Iris pigment epithelial cell (primary cell): ENCODE data around the gene GLB1L3.

Experiments used
- DNase-seq: peaks from one replicate; pipeline ENCODE4 v3.0.0-alpha.2; 2011; ENCODE audit warnings: low read depth

GLB1L3 gene, protein sequence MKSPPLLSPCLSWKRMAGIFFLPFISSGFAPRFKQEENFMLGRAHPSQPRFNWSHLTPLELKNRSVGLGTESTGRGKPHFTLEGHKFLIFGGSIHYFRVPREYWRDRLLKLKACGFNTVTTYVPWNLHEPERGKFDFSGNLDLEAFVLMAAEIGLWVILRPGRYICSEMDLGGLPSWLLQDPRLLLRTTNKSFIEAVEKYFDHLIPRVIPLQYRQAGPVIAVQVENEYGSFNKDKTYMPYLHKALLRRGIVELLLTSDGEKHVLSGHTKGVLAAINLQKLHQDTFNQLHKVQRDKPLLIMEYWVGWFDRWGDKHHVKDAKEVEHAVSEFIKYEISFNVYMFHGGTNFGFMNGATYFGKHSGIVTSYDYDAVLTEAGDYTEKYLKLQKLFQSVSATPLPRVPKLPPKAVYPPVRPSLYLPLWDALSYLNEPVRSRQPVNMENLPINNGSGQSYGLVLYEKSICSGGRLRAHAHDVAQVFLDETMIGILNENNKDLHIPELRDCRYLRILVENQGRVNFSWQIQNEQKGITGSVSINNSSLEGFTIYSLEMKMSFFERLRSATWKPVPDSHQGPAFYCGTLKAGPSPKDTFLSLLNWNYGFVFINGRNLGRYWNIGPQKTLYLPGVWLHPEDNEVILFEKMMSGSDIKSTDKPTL

DNA sequence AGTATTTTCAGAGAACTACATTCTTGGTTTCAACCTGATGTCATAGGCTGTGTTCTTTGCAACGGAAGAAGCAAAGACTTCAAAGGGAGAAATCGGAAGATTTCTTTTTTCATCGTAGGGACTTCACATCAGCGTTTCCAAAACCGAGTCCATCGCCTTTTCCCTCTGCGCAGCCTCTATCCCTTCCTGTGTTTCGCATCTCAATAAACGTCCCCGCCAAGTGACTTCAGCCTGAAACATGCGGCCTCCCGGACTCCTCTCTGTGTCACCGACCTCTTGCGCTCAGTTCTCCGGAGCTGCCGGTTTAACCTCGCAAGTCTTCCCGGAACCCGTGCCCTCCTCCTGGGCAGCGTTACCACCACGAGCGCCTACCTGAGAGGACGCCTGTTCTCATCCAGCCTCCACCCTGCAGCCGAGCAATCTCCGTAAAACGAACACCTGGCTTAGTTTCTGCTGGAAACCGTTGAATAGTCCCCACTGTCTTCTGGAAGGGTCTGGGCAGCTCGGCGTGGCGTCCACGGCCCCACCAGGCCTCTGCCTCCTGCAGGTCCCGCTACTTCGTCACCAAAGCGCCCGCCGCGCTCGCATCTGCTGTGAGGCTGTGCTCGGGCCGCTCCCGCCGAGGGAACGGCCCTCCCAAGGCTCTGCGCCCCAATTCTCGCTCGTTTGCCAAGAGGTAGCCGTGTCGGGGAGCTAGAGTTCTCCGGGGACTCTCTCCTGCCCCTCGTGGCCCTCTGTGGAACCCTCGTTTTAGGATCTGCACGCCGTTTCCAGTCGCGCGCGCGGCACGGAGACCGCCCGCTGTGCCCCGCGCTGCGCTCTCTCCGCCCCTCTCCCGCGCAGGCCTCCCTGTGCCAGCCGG lies at the start of gene GLB1L3:
GLB1L3 (plus strand) TSS at position 846 of the 862 bp plus-strand sequence. CDS start 362 bp downstream, outside the sequence.
- DNase-seq, result peak; percentile 22

DNA sequence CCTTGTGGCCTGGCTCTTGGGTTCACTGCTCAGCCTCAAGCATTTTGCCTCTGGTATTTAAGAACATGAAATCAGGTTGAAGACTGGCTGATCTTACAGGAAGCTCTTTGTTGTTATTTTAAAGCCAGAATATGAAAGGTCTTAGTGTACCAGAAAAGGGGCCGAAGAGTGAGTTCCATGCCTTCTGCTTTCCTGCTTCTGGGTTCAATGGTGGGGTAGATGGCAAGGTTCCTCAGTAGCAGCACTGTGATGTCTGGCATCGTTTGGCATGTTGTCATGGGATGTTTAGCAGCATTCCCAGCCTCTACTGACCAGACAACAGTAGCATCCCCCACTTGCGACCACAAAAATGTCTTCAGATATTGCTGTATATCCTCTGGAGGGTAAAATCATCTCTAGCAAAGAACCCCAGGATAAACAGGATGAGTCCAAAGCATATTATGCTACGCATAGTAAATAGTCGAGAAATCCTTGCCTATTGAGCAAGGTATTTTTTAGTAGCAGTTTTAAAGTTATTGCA lies 49.3 kb upstream of the GLB1L3 start:
- peak; percentile 60 for DNase-seq

DNA sequence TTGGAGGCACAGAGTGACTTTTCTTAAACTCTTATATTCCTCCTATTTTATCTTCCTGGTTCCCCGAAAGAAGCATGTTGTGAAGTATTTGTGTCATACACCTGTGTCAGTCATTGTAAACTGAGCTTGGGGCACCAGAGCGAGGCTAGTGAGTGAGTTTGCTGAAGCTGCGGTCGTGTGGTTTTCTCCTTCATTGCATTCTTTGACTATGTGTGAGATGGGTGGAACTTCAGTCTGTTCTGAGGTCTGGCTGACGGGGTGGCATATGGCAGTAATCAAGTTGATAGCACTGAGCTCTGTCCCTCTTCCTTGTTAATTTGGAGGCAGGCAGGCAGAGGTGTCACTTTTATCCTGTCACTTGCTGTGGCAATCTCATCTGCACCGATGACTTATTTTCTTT lies 47.6 kb upstream of the GLB1L3 start:
- DNase-seq, result no peak

DNA sequence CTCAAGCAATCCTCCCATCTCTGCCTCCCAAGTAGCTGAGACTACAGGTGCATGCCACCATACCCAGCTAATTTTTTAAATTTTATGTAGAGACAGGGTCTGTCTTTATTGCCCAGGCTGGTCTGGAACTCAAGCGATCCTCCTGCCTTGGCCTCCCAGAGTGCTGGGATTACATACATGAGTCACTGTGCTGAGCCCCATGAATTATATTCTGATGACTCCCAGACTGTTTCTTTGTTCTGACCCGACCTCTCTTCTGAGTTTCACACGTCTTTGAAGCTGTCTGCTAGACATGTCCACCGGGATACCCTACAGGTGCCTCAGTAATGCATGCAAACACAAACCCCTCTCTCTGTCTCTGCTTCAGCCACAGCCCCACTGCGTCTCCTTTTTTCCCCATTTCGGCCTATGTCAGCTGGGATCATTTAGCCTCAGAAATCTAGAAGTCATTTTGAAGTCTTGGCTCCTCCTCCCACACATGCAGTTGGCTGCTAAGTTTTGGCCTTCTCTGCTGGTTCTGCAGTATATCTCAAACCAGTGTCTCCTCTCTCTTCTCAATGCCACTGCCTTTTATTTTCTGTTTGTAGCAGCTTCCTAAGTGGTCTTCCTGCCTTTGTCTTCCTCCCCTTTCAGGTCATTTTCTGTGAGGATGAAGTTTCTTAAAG lies 46.9 kb upstream of the GLB1L3 start:
- peak; percentile 22 for DNase-seq

DNA sequence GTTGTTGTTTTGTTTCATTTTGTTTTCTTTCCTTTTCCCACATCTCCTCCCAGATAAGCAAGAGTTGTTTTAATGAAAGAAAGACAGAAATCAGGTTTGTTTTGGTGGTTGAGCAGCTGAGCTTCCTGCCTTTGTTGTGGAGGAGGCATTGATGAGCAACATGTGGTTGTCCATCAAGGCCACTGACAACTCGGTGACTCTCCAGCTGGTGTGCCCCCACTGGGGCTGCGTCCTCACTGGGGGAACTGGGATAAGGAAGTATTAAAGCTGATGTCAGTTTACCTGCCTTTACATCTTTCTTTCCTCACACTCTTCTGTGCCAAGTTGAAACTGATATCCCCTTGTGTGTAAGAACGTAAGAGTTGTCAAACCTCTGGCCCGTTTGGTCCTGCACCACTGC lies 45.8 kb upstream of the GLB1L3 start:
- DNase-seq, result no peak

DNA sequence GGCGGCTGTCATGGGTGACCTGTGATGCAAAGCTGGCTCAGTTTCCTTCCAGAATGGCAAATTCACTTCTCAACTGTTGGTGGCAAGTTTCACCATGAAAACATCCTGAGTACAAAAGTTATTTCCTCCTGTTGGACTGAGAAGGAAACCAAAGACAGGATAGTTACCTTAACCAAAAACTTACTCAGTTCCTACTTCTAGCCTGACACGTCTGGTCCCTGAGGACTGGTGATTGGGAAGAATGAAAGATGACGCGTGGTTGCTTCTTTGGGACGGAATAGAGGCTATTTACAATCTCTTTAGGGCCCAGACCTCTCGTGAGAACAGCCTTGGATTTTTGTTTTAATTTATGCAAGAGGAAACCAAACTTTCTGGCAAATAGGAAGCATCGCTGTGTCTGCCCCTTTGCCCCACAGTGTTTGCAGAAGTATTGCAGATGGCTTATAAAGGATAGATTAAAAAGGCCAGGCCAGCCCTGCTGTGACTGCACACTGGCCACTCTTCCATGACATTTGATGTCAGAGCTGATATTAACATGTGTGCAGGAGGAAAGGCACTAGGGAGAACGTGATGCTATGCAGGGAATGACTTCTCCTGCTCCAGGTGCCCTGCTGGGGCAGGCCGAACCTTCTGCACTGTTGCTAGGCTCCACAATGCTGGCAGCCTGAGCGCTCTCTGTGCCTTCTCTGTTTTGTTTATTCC lies 44.1 kb upstream of the GLB1L3 start:
- no peak for DNase-seq

DNA sequence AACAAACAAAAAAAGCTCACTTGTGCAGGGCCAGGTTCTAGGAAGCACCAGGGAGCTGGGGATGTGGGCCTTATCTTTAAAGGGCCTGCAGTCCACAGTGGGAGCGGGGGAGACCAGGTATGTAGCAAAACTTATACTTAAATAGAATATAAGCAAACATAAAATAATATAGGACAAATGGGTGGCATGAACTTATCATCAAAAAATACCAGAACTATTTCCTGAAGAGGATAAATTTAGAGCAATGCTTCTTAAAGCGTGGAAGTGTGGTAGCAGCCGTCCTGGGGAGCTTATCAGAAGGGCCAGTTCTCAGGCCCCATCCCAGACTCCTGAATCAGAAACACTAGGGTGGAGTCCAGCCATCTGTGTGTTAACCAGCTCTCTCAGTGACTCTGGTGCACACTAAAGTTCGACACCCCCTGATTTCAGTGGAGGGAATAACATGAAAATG lies 42.4 kb upstream of the GLB1L3 start:
- no peak for DNase-seq

DNA sequence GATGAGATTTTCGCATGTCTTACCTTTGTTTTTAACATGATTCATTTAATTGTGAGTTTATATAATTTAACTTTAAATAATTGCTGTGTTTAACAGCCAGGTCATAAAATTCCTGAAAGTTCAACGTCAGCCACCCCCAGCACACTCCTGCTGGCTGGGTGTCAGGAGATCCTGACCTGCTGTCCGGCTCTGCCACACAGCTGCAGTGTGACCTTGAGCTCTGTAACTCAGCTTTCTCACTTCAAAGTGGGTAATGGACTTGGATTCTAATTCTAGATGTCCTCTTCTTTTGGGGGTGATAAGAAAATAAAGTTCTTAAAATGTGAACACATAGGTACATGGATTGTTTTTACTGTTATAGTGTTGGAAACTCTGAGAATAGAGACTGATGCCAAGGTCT lies 40.8 kb upstream of the GLB1L3 start:
- no peak for DNase-seq

DNA sequence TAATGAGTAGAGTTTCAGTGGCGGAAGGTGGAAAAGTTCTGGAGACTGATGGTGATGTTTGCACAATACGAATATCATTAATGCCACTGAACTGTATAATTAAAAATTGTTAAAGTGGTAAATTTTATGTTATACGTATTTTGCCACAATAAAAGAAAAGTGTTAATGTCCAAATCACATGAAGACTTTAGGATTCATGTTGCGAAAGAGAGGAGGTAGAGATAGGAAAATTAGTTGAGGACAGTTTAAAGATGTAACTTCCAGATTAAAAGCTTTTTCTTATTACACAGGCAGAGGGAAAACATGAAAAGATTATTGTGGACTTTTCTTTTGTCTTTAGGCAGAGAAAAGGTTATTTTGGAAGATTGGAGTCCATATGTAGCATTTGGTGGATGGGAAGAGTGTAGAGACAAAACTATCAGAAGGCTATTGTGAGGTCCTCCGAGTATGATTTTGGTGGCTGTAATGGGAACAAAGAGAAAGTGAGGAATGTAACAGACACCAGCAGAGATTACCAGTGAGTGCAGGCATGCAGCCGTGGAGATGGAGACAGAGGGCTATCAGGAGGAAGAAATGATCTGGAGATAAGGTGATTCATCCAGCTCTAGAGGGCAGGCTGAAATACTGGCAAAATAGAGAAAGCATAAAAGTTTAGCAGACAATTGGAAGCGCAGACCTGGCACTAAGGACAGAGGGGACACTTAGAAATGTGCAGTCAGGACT lies 39.2 kb upstream of the GLB1L3 start:
- peak; percentile 49 for DNase-seq

DNA sequence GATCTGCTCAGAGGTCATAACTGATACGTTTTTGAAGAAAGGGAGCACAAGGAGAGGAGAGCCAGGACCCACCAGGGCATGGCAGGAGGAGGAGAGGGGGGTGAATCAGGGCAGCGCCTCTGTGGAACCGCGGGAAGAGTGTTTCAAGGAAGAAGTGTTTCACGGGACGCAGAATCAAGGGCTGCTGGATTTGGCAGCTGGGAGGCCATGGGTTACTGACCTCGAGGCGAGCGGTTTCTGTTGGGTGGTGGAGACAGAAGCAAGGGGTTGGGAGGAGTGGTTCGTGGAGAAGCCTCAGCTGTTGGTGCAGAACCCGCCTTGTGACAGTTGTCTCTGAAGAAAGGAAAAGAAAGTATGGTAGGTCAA lies 38.6 kb upstream of the GLB1L3 start:
- no peak for DNase-seq

DNA sequence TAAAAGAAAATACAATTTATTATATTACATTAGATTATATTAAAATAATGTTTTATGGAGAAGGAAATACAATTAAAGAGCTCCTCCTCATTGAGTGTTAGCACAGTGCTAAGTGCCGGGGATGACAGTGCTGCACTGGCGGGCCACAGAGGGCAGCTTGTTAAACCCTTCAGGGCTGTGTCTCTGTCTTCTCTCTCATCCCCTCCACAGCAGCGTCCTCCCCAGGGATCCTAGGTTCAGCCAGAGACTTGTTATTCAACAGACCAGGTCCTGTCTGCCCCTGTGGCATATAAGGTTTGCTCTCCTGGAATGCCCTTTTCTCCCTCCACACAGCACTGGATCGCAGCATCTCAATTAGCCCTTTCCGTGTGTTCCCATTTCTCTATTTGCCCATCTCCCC lies 37.2 kb upstream of the GLB1L3 start:
- no peak for DNase-seq

DNA sequence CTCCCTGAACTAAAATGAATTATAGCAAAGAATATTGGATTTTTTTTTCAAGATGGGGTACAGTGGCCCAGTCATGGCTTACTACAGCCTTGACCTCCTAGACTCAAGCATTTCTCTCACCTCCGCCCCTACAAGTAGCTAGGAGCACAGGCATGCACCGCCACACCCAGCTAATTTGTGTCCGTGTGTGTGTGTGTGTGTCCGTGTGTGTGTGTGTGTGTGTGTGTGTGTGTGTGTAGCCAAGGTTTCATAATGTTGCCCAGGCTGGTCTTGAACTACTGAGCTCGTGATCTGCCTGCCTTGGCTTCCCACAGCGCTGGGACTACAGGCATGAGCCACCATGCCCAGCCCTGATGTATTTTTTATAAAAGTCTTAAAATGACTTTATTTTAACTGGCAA lies 35.6 kb upstream of the GLB1L3 start:
- DNase-seq, result no peak

DNA sequence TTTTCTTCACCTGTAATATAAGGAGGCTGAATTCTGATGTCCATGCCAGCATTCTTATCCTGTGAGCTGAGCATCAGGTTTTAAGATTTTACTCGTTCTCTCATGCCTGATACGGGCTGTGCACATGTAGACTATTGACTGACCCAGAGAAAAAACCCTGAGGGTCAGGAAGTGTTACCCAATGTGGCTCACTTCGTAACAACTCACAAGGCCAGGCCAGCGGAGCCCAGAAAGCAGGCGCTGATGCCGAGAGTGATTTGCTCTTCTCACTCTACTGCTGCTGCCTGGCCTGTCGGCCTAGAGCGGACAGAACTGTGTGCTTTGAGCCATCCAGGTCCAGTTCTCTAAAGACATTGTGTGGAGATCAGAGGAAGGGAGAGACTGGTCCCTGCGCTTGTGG lies 33.8 kb upstream of the GLB1L3 start:
- DNase-seq, result no peak

DNA sequence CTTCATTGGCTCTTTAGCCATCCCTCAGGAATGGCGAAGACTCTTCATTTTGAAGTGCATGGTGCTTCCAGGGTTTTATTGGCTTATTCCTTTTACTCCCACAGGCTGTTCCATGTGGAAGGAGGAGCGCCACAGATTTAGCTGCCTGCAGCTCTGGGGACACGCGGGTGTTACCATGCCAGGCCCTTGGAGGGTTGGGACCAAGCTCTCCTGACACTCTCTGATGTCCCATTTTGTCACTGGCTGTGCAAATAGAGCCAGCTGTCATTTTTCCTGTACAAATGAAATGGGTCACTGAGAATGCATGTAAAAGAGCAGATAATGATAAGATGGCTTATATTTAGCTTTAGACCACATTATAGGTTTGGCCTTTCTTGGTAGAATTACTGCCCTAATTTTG lies 32.3 kb upstream of the GLB1L3 start:
- no peak for DNase-seq

DNA sequence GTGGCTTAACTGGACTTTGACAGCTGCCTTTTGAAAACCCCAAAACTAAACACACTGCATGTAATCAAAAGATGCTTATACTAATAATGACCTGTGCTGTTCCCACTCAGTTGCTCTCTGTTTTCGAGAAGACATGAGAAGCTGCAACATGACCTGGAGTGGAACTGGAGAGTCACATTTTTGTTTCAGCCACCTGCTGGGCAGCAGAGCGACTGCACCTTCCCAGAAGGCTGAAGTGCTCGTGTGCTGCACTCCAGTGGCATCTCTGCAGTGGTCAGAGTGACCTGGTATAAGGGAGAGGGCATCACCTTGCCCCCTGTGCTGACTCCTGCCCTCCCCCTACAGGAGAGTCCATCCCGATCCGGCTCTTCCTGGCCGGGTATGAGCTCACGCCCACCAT lies 31.6 kb upstream of the GLB1L3 start:
- peak; percentile 52 for DNase-seq

DNA sequence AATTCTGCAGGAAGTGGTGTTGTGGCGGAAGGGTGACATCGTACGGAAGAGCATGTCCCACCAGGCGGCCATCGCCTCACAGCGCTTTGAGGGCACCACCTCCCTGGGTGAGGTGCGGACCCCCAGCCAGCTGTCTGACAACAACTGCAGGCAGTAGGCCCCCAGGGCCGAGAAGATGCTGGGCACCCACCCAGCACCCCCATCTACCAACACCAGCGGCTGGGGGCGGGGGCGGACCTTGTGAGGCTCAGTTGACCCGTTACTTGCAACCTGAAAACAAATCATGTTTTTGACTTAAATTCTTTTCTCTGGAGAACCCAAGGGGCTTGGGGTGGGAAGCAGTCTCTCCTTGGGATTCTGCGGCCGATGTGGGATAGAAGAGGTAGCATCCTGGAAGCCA lies 30.7 kb upstream of the GLB1L3 start:
- no peak for DNase-seq

DNA sequence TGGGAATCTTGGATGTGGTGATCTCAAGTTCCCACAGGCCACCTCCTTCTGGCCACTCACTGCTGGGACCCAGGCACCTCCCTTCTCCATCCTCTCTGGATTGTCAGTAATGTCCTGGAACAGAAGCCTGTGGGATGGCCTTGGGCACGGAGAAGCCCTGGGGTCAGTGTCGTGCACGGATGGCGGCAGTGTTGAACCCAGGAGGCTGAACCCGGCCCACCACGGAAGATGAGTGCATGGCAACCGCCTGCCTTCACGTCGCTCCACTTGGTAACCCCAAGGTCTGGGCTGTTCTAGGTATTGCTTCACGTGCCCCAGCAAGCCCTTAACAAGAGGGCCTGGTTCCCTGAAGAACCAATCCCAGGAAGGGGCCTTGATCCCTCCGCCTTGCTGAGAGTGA lies 30.1 kb upstream of the GLB1L3 start:
- no peak for DNase-seq

DNA sequence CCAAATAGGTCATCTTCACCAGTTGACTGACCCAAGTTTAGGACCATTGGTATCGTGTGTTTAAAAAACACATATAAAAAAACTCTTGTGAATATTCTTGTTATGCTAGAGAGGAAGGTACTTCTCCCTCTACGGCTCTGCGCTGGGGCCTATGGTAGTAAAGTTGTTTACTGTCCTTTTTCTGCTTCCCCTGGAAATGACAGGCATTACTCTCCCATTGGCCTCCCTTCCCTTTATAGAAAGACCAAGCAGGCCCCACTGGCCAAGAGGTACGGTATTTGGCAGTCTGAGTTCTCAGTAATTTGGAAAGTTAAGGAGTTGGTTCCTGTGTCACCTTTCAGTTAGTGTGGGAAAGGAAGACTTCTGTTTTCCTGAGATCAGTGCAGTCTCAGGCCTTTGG lies 29.5 kb upstream of the GLB1L3 start:
- no peak for DNase-seq

DNA sequence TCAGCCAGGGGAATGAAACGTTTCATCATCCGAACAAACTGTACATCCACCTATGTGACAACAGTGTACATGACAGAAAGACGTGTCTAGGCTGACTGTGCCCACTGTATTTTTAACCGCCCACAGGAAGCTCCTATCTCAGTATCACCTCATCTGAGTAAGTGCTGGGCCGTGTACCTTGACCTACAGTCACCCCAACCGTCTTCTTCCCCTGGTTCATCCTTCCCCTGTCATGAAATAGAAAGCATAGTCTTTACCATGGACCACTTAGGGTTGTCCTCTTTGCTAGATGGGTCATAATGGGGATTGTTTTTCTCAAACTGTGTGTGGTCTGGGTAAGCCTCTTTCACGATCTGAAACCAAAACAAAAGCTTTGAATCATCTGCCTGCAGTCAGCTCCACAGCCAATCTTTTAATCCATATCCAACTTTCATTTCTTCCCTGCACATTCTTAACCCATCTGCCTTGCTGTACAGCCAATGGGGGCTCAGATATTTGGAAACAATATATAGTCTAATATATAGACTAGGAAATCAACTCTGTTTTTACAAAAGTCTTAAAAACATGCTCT lies 27.2 kb upstream of the GLB1L3 start:
- peak; percentile 73 for DNase-seq

DNA sequence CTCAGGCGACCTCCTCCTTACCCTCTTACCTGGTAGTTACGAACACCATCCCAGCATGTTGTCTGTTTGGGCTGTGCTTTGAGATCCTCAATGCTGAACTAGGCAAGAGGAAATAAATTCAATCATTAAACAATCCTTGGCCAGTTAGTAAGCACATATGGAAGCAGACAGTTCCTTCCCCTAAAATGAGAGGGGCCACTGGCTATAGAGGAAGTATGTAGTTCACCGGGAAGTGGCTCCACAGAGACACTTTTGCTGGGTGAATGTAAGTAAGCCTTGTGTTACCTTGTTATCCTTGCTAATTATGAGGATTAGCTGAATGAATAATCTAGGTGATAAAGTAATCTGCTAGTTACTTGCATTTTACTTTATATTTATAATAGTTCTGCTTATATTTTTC lies 25.9 kb upstream of the GLB1L3 start:
- no peak for DNase-seq
